Measurements from ENCODE around the gene SYF2.
"Not testable (repeated sequence)": the region's sequence is repeated elsewhere in the genome, so short reads cannot be mapped to it uniquely, and the experiment has no call there.

Gene SYF2

DNA sequence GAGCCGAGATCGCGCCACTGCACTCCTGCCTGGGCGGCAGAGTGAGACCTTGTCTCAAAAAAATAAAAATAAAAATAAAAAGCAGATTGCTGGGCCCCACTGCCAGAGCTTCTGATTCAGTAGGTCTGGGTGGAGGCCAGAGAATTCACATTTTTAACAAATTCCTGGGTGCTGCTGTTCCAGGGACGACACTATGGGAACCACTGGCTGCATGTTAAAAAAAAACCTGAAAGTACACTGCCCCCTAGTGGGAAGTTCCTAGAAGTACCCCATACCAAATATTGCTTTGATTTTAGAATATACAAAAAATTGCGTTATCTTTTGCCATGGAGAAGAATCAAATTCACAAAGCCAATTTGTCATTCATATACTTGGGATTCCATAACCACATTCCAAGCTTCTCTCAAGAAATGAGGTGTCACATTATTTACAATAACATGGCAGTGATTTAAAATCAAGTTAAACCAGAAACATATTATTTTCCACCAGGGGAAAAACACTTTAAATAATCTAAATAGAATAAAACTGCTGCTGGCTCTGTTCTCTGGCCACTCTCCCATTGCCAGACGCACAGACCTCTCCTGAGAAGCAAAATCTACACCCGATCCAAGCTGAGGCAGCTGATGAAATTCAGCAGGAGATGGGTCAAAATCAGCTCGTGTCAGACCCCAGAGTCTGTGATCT lies 27.4 kb downstream of the SYF2 start:
- DNase-seq = no peak

- no peak for DNase-seq
Measured at GRCh38 chr1:25201006-25201405, 31.3 kb downstream of the SYF2 start.

DNA sequence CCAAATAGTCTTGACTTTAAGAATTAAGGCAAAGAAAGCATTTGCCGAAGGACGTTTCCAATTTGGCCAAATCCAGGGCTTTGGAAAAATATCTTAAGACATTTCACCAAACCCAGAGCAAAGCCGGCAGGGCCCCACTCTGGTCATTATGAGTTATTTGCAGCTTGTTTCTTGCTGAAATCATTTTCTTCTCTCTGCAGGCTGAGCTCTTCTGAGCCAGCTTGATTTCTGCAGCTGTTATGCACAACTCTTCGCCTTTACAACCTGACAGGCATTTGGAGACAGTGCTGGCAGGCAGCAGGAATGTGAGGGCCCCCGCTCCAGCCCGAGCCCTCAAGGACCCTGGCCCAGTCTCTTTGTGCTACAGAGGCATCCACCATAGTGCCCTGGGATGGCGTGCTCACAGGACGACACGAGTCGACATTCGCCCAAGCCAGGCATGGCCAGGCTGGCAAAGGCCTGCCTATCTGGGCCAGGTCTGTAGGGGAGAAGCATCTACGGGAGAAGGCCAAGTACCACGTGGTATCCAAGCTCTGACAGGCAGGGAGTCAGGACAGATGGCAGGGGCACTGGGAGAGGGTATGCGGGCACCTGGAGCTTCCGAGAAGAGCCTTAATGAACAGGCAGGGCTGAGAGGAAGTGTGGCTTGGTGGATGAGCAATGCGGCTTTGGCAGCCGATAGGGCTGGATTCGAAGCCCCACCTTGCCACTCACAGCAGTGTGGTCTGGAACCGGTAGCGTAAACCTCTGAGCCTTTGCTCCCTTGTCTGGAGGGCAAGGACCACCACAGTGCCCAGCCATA lies 32.3 kb downstream of the SYF2 start:
- no peak for DNase-seq

GRCh38 chr1:25198663-25199252 lies 33.5 kb downstream of the SYF2 start:
- no peak for DNase-seq

GRCh38 chr1:25197982-25198662 lies 34.2 kb downstream of the SYF2 start:
- DNase-seq = no peak

DNA sequence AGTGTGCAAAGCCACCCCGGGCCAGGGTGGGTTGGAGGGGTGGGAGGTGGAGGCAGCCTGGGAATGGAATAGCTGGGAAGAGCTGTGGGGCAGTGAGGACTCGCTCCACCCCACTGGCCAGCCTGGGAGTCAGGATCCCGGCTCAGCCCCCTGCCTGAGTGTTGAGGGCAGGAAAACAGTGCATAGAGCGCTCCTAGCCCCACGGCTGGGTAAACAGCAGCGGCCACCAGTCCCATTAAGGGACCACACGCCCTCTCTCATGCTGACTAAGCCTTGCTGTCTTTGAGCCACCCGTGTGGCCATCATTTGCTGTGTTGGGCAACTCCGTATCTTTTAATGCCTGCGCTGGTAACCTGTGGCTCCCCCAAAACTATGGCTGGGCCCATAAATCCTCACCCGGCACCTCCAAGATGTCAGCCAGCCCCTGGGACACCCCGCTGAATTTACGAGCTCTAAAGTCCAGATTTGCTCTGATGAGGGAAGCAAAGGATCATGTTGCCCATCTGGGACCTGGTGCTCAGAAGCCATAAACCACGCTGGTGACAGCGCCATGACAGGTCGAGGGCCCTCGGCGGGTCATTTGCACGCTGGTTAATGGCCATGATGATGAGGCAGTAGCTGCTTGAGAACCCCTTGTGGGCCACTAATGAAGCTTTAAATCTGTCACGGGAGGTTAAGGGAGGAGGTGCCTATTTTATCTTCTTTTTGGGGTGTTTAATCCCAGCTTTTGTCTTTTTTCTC lies 34.9 kb downstream of the SYF2 start:
- DNase-seq = no peak

- DNase-seq = no peak
Measured at GRCh38 chr1:25196830-25197229, 35.5 kb downstream of the SYF2 start.

DNA sequence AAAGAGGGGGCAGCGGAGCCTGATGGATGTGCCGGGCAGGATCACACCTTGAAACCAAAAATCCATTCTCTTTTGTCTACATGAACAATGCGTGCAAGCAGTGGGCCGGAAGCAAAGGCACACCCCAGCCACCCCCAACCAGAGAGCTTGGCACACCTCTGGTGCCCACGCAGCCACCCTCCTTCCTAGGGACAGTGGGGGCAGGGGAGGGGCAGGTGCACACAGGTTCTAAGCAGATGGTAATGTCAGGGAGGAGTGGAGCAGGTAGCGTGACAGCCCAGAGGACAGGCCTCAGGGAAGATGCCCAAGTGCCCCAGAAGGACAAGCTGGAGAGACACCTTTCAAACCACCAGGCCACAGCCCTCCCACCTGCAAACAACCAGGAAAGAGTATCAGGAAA lies 36.5 kb downstream of the SYF2 start:
- no peak for DNase-seq

DNA sequence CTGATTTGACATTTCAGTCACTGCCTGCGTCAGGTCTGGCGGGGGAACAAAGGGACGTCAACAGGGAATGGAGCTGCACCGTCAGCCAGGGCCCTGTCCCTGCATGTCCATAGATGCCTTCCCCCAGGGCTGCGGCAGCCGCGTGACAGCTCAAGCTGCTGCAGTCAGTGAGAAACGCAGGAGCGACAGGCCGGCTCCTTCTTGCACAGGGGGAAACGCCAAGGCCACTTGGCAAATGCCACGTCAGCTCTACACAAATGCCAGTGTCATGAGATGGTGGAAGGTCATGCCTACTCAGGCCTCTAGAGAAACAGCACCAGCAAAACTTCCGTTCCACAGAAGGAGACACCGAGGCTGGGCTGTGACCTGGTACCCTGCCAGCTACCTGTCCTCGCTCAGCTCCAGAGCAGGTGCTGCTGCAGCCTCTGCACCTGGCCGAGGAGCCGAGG lies 37.7 kb downstream of the SYF2 start:
- no peak for DNase-seq

GRCh38 chr1:25194054-25194453 lies 38.2 kb downstream of the SYF2 start:
- no peak for DNase-seq

- no peak for DNase-seq
Measured at GRCh38 chr1:25193229-25193628, 39.1 kb downstream of the SYF2 start.

- DNase-seq = no peak
Measured at GRCh38 chr1:25192154-25192553, 40.1 kb downstream of the SYF2 start.

DNA sequence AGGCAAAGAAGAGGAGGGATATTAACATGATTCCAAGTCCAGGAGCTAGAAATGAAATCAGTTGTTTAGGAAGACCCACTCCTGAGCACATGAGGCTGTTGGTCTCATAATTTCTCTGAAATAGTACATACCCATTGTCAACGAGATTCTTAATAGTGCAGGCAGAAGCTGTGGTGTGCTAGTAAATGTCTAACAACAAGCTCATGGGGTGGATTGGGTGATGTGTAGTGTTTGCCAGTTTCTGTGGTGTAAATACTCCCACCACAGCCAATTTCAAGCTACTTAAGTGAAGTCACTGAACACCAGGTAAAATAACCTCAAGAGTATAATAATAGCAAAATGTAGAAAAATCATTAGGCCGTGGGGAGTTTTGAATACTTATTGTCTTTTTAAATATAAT lies 42.0 kb downstream of the SYF2 start:
- DNase-seq = no peak

DNA sequence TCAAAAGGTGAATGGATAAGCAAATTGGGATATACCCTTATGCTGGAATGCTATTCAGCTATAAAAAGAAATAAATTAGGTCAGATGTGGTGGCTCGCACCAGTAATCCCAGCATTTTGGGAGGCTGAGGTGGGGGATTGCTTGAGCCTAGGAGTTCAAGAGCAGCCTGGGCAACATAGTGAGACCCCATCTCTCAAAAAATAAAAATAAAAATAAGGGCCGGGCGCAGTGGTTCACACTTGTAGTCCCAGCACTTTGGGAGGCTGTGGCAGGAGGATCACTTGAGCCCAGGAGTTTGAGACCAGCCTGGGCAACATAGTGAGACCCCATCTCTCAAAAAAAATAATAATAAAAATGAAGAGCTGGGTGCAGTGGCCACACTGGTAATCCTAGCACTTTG lies 44.4 kb downstream of the SYF2 start:
- DNase-seq = not testable (repeated sequence)

DNA sequence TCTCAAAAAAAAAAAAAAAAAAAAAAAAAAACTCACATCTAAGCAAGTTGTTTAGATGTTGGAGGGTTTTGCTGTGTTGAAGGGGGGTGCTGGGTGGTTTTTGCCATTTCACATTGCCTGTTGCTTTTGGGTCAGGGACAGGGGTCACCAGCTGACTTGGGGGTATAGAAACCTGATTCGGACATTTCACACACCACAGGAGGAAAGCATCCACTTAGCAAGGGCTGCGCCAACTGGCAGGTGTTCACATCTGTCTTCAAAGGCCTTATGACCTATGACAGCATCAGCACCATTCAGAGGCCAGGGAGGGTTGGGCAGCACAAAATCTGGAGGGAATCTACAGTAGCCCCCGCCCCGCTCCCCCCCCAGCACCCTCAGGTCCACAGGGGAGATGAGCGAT lies 45.2 kb downstream of the SYF2 start:
- DNase-seq = no peak

DNA sequence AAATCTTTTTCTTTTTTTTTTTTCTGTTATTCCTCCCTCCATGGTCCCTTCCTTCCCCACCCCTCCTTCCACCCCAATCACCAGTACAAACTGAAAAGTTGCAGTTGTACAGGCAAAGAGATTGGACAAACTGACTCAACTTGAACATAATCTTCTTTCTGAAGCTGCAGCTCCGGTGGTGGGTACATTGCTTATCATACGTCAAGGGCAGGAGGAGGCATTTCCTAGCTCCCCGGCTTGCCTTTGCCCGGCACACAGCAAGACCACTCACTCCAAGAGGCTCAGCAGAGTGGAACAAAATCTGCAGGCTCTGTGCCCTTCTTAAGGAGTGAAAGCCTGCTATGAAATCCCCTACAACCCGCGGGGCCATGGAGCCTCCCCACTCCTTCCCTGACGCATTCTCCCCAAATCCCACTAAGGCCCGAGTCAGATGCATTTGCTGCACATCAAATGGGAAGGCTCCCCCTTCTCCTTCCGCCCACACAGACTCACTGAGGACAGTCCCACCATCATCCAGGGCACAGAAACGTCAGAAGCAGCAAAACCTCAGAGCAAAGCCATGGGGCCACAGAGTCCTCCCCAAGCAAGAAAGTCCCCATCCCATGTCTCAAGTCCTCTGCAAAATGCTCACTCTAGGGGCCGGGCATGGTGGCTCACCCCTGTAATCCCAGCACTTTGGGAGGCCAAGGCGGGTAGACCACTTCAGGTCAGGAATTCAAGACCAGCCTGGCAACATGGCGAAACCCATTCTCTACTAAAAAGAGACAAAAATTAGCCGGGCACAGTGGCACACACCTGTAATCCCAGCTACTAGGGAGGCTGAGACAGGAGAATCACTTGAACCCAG lies 45.9 kb downstream of the SYF2 start:
- no peak for DNase-seq

DNA sequence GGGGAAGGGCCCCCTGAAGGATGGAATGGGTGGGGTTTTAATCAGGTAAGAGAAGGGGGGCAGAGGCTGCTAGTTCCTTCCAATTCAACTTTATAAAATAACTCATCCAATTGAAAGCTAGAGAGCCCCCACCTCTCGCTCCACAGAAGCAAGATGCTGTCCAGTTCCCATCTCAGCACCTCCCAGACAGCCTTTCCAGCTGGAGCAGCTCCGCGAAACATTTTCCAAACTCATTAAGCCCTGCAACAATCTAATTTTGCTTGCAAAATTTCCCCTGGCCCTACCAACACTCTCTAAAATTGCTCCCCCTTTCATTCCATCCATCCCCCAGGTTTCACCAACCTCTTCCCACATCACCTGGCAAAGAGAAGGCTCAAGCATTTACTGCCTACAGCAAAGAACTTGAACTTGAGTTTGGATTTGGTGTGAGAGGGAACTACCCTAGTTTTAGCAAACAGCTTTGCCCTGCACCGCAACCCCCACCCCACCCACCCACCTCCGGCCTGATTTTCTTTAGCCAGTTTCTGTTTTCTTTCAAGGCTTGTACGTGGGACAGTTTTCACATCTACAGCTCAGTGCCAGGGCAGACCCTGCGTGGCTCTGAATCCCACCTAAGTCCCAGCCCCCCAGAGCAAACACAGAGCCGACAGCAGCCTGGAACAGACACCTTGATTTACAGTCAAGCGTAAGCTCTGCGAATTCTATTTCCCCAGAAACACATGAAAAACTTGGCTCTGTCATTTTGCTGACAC lies 46.7 kb downstream of the SYF2 start:
- DNase-seq = no peak

DNA sequence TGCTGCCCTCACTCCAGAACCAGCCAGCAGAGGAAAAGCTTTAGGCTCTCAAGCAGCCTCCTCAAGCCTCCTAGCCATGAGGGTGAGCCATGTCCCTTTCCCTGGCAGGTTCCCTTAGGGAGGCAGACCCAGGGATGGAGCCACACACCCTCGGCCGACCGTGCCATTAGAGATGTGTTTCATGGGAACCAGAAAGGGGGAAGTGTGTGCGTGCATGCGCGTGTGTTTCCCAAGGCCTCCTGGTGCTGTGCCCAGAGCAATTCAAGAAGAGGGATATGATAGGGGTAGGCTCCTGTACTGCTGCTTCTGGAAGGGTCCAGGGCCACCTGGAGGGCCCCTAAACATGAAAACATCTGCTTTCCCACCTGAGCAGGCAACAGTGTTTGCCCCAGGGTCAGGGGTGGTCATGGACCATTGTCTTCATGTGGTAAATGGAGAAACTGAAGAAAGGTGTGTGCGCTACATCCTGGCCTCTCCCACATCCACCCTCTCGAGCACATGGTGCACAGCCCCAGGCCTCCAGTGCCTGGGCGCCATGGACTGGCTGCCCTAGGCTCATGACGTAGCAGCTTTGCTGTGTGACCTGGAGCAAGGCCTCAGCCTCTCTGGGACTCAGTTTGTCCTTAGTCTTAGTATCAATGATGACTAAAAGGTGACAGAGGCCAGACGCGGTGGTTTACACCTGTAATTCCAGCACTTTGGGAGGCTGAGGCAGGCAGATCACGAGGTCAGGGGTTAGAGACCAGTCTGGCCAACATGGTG lies 48.1 kb downstream of the SYF2 start:
- no peak for DNase-seq

DNA sequence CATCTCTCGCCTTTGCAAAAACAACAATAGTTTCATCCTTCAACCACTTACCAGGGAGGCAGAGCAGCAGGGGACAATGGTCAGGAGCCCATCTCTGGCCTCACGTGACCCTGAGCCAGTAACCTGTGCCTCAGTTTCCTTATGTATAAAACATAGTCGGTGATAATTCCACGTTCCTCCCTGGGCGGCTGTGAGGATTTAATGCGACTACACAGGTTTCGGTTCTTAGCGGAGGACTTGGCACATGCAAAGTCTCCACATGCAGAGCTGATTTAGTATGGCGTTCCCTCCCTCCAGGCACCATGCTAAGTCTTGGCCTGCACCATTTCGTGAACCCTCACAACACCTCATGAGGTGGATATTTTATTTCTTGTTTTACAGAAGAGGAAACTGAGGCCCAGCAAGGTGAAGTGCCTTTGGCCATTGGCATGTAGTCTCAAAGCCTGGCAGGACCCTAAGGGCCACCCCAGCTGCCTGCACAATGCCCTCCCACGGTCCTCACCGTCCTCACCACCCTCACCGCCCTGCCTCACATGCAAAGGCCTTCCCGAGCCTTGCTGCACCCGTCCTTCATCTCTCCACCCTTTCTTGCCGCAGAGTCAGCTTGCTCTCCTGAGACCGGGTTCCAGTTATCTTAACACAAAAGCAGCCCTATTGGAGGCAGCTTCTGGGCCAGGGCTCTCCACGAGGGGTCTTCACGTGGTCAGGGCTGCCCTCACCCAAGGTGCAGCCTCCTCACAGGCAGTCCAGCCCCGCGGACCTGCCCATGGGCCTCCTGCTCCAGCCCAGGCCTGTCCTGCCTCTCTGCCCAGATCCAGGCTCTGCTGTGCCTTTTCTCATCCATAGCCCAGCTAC lies 48.9 kb downstream of the SYF2 start:
- DNase-seq = no peak
